ENCODE data around the gene ARV1. TPM values are rescaled to one million over a fixed set of nuclear protein-coding genes. Genes with fewer than 3 reads are reported as not detected.

ARV1 gene
- total and polyA plus RNA-seq, 10 of the 15 experiments (the other 5 are each of a cell fraction or from before 2014, with no cell fraction given) = 23.2 to 55.1 (median 35.6) TPM

- TF ChIP-seq ZBTB40 (IDR thresholded peaks at IDR 0.05; ENCODE audit: borderline replicate concordance) = no peak
- TF ChIP-seq FOS (IDR thresholded peaks at IDR 0.05; ENCODE audit: borderline replicate concordance, extremely low read depth, insufficient read length) = no peak
- no peak for TF ChIP-seq POLR2AphosphoS5 (IDR thresholded peaks at IDR 0.05; ENCODE audit: low read length)
- TF ChIP-seq FOXK2 (IDR thresholded peaks at IDR 0.05) = no peak
Observed at GRCh38 chr1:231040800-231041718, 62.2 kb downstream of the ARV1 start (continued).

DNA sequence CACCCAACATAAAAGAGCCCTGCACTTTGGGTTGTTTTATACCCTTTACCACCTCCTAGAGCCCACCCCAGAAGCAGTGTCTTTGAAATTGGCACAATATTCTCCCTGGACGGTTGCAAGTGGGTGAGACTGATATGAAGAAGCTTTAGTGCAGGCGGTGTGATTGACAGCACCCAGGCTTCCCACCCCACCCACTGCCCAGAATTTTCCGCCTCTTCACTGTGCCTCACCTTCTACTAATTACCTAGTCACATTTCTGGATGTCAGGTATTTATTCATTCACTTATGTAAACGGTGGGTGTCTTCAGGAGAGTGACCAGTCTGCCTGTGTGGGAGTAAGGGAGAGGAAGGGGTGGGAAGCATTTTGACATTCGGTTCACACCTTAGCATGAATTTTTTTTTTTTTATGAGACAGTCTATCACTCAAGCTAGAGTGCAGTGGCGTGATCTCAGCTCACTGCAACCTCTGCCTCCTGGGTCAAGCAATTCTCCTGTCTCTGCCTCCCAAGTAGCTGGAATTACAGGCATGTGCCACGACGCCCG lies 62.9 kb downstream of the ARV1 start:
- 47% methylated on average over 9 of the region's 9 CpGs for WGBS (ENCODE audit: insufficient coverage, insufficient replicate concordance, low lambda C conversion rate, missing lambda C conversion rate)
- no peaks in the 10 kb centered on the region for H3K4me1 ChIP-seq (ENCODE audit: control insufficient read depth, insufficient read depth, low read length)
- H3K27ac ChIP-seq (ENCODE audit: control insufficient read depth, insufficient read depth) = no peak overlapping the region
- H3K79me2 ChIP-seq (ENCODE audit: control insufficient read depth, insufficient read depth, low read length) = no peaks in the 10 kb centered on the region
- intact Hi-C loops (cut with micrococcal nuclease; ENCODE audit: unreplicated experiment) = no loop called here
- CTCF ChIA-PET = no interaction called here
- H3K9ac ChIP-seq (ENCODE audit: control insufficient read depth, insufficient read depth, low read length) = no peak overlapping the region
- H3K4me2 ChIP-seq (ENCODE audit: control insufficient read depth, insufficient read depth) = no peak overlapping the region
- DNase-seq (ENCODE audit: low read depth, low spot score) (no peak), ATAC-seq (no peak), FAIRE-seq (no peak)
- H3K4me3 ChIP-seq = no peak overlapping the region
- no peaks in the 10 kb centered on the region; the same call in 2 of the 3 replicates for H3K9me3 ChIP-seq (replicated peaks; ENCODE audit: control insufficient read depth, insufficient read depth, low read length)
- no peaks in the 10 kb centered on the region for H3K36me3 ChIP-seq (ENCODE audit: control insufficient read depth in 2 of 2, insufficient read depth in 2 of 2, low read length in 1 of 2)
- TF ChIP-seq ZNF207 (IDR thresholded peaks at IDR 0.05; ENCODE audit: borderline replicate concordance) (no peak), TCF3 (IDR thresholded peaks at IDR 0.05; ENCODE audit: borderline replicate concordance, insufficient read depth, low read depth, low read length) (no peak), KDM1A (IDR thresholded peaks at IDR 0.05; ENCODE audit: borderline replicate concordance) (no peak), SREBF1 (IDR thresholded peaks at IDR 0.05; ENCODE audit: low read length) (no peak)
- TF ChIP-seq, protein P1, sequence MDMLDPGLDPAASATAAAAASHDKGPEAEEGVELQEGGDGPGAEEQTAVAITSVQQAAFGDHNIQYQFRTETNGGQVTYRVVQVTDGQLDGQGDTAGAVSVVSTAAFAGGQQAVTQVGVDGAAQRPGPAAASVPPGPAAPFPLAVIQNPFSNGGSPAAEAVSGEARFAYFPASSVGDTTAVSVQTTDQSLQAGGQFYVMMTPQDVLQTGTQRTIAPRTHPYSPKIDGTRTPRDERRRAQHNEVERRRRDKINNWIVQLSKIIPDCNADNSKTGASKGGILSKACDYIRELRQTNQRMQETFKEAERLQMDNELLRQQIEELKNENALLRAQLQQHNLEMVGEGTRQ (IDR thresholded peaks at IDR 0.05; ENCODE audit: borderline replicate concordance, low read depth, low read length) = no peak
- no peaks in the 10 kb centered on the region for H4K20me1 ChIP-seq (ENCODE audit: control insufficient read depth, insufficient read depth)
- SMC1A ChIA-PET (ENCODE audit: uncharacterized antibody, unreplicated experiment) = no interaction called here
- no TSS peak for BruUV-seq (replicated peaks)
- RAD21 ChIA-PET (ENCODE audit: unreplicated experiment) = no interaction called here
- POLR2A ChIA-PET = no interaction called here
- in situ Hi-C loops (cut with MboI) = no loop called here
- H3K27me3 ChIP-seq (replicated peaks in 1 of 2; ENCODE audit: control insufficient read depth in 2 of 2, insufficient read depth in 2 of 2, low read length in 1 of 2) = peaks cover 0 to 3% of the 10 kb centered on the region in 2 experiments; a peak in 3 of 4 replicates
- H2AFZ ChIP-seq (ENCODE audit: control insufficient read depth, low read depth, low read length) = no peak overlapping the region
